CD4-positive, CD25-positive, alpha-beta regulatory T cell (primary cell): ENCODE results near the gene SLC35F3. TPM values are rescaled to one million over a fixed set of nuclear protein-coding genes. Genes with fewer than 3 reads are reported as not detected.

Experiments used
- ATAC-seq, 2 donors: fragments of 150-1000 bp; cut with Tn5 transposase; one replicate each; pipeline ENCODE4 v1.10.0; 2021; ENCODE audit warnings: low read depth in 2 of 2, moderate number of reproducible peaks in 2 of 2, moderate library complexity in 1 of 2
- DNase-seq, 3 donors: peaks; one replicate each; pipeline versions ENCODE4 v3.0.0 to v3.0.0-alpha.2; 2012 to 2022; ENCODE audit warnings: mixed read lengths in 1 of 3
- H3K27ac ChIP-seq: one replicate; pipeline ENCODE4 v1.7.0; 2013; ENCODE audit warnings: mild to moderate bottlenecking, low read length; ENCODE audit not compliant: insufficient read depth, poor library complexity, severe bottlenecking
- H3K27me3 ChIP-seq: one replicate; pipeline ENCODE4 v1.7.0; 2013; ENCODE audit warnings: low read length; ENCODE audit not compliant: control insufficient read depth, insufficient read depth
- H3K36me3 ChIP-seq: one replicate; pipeline ENCODE4 v1.7.0; 2013; ENCODE audit warnings: mild to moderate bottlenecking, low read length, moderate library complexity; ENCODE audit not compliant: control insufficient read depth, insufficient read depth
- H3K4me1 ChIP-seq: 2 replicates; pipeline ENCODE4 v1.7.0; 2013; ENCODE audit warnings: mild to moderate bottlenecking, low read length; ENCODE audit not compliant: insufficient read depth, control insufficient read depth, poor library complexity, severe bottlenecking
- H3K4me3 ChIP-seq: one replicate; pipeline ENCODE4 v1.7.0; 2013; ENCODE audit warnings: low read depth, mild to moderate bottlenecking, low read length, moderate library complexity
- H3K9me3 ChIP-seq, 2 experiments: 1 replicate in 1 of 2; 2 replicates in 1 of 2; pipeline ENCODE4 v1.7.0; 2013; ENCODE audit warnings: low read length in 2 of 2, mild to moderate bottlenecking in 1 of 2, moderate library complexity in 1 of 2; ENCODE audit not compliant: control insufficient read depth in 2 of 2
- H3K27ac Mint-ChIP-seq, 3 donors: one replicate each; pipeline ENCODE4 v1.8.0; 2020 to 2022; ENCODE audit warnings: mild to moderate bottlenecking in 3 of 3, mixed read lengths in 3 of 3, moderate library complexity in 2 of 3
- H3K27me3 Mint-ChIP-seq: one replicate; pipeline ENCODE4 v1.8.0; 2022; ENCODE audit warnings: mild to moderate bottlenecking, mixed read lengths
- H3K36me3 Mint-ChIP-seq: one replicate; pipeline ENCODE4 v1.8.0; 2020; ENCODE audit warnings: mixed read lengths
- H3K4me1 Mint-ChIP-seq, 4 donors: one replicate each; pipeline ENCODE4 v1.8.0; 2020 to 2022; ENCODE audit warnings: mixed read lengths in 4 of 4, mild to moderate bottlenecking in 1 of 4
- H3K4me3 Mint-ChIP-seq, 4 donors: one replicate each; pipeline ENCODE4 v1.8.0; 2020 to 2022; ENCODE audit warnings: mild to moderate bottlenecking in 4 of 4, mixed read lengths in 4 of 4, moderate library complexity in 3 of 4
- H3K9me3 Mint-ChIP-seq, 7 donors: one replicate each; pipeline ENCODE4 v1.8.0; 2020 to 2022; ENCODE audit warnings: mixed read lengths in 7 of 7, mild to moderate bottlenecking in 3 of 7, moderate library complexity in 2 of 7
- polyA plus RNA-seq, 4 donors: library from polyadenylated mRNA; unstranded; fragments of 300-500 nt; fragmentation: Illumina TruSeq; gene quantifications; one replicate each; pipeline ENCODE4 v1.2.3, GENCODE V29; 2021
- total RNA-seq: library from RNA; stranded (reverse); gene quantifications from one replicate; pipeline ENCODE4 v1.2.3, GENCODE V29; 2022

SLC35F3 gene
- total and polyA plus RNA-seq, 5 donors from 2014 or later, result 0.35 to 1.4 (median 1.3) TPM

- H3K4me3 Mint-ChIP-seq, result no peak overlapping the region
- H3K9me3 Mint-ChIP-seq, result peaks cover 0 to 4% (median 0%) of the 10 kb centered on the region in 7 donors
- Histone ChIP-seq H3K36me3 (no peaks in the 10 kb centered on the region), H3K9me3 (no peaks in the 10 kb centered on the region), H3K4me1 (peaks cover 12% of the 10 kb centered on the region), H3K27ac (no peak overlapping the region), H3K27me3 (no peaks in the 10 kb centered on the region), H3K4me3 (no peak overlapping the region)
- H3K27ac Mint-ChIP-seq, result peak overlapping the region in 1 of 3 donors; percentile 85
- H3K36me3 Mint-ChIP-seq, result no peaks in the 10 kb centered on the region
- DNase-seq (no peak), ATAC-seq (no peak)
- H3K27me3 Mint-ChIP-seq, result peaks cover 10% of the 10 kb centered on the region
- peaks cover 0 to 30% (median 9%) of the 10 kb centered on the region in 4 donors for H3K4me1 Mint-ChIP-seq
Measured at GRCh38 chr1:234309243-234309597, 404.7 kb downstream of the SLC35F3 start.

DNA sequence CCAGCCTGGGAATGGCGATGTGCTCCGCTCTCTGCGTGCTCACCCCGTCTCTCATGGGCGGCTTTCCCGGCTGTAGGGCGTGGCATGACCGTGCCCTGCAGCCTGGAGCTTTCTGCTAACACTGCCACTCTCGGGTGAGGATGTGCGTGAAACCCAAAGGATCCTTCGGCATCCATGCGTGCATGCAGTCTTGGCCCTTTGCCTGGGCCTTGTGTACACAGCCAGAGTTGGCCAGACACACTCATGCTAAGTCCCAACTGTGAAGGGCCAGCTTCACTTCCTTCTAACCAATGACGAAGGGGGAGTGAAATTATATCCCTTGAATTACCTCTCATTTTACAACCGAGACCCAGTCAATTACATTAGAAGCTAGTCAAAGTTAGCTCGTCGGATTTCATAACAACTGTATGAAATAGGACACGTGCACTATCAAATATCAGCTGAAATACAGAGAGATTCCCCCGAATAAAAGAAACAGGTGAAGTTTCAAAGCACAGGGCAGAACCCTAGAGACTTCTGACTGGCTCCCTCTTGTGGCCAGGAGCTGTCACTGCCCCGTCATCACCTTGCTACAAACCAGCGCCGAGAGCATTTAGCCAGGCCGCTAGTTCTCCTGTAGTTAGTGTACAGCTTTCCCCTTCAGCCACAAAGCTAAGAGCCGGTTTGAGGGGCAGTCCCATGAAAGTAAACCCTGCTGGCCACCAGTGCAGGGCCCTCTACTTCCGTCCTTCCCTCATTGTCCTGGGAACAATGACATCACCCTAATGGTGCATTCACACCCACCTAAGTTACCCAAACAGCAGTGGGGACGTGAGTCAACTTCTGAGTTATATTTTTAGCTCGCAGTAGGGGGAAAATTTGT is 405.4 kb downstream of the SLC35F3 start:
- peaks cover 12% of the 10 kb centered on the region for H3K4me1 ChIP-seq
- Mint-ChIP-seq H3K4me1 (peaks cover 1 to 36% (median 12%) of the 10 kb centered on the region in 4 donors), H3K9me3 (peaks cover 0 to 2% (median 0%) of the 10 kb centered on the region in 7 donors), H3K27me3 (peaks cover 12% of the 10 kb centered on the region), H3K36me3 (no peaks in the 10 kb centered on the region), H3K4me3 (no peak overlapping the region), H3K27ac (peak overlapping the region in 2 of 3 donors; percentile 64 to 85)
- ATAC-seq (peak; percentile 87 to 88), DNase-seq (peak; percentile 51 to 75 (median 73))
- no peak overlapping the region for H3K27ac ChIP-seq
- H3K27me3 ChIP-seq, result no peaks in the 10 kb centered on the region
- H3K36me3 ChIP-seq, result no peaks in the 10 kb centered on the region
- H3K4me3 ChIP-seq, result no peak overlapping the region
- H3K9me3 ChIP-seq, result no peaks in the 10 kb centered on the region

DNA sequence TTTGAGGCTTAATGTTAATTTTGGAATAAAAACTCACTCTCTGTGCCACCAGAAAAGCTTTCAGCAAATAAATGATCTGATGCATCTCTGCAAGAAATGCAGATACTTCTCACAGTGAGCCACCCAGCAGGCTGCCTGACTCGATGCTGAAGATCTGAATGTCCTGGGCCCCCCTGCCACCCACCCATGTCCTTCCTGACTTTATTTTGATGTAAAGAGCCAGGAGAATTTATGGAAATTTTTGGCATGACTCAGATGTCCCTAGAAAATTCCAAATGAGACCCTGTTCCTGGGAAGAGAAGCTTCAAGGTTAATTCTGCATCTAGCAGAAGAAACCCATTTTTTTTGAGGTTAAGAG is 406.0 kb downstream of the SLC35F3 start:
- Mint-ChIP-seq H3K27ac (peak overlapping the region in 2 of 3 donors; percentile 59 to 64), H3K4me1 (peaks cover 4 to 42% (median 16%) of the 10 kb centered on the region in 4 donors), H3K4me3 (no peak overlapping the region), H3K36me3 (no peaks in the 10 kb centered on the region), H3K27me3 (peaks cover 15% of the 10 kb centered on the region), H3K9me3 (peaks cover 0 to 3% (median 0%) of the 10 kb centered on the region in 7 donors)
- Histone ChIP-seq H3K4me3 (no peak overlapping the region), H3K27ac (no peak overlapping the region), H3K36me3 (no peaks in the 10 kb centered on the region), H3K27me3 (no peaks in the 10 kb centered on the region), H3K4me1 (peaks cover 12% of the 10 kb centered on the region), H3K9me3 (no peaks in the 10 kb centered on the region)
- DNase-seq (no peak), ATAC-seq (no peak)

GRCh38 chr1:234311414-234311813 is 406.9 kb downstream of the SLC35F3 start:
- Mint-ChIP-seq H3K27ac (peak overlapping the region in 2 of 3 donors; percentile 16 to 59), H3K4me3 (no peak overlapping the region), H3K36me3 (no peaks in the 10 kb centered on the region), H3K9me3 (peaks cover 0 to 3% (median 0%) of the 10 kb centered on the region in 7 donors), H3K4me1 (peaks cover 4 to 52% (median 19%) of the 10 kb centered on the region in 4 donors), H3K27me3 (peaks cover 15% of the 10 kb centered on the region)
- Histone ChIP-seq H3K27ac (no peak overlapping the region), H3K36me3 (no peaks in the 10 kb centered on the region), H3K4me3 (no peak overlapping the region), H3K9me3 (no peaks in the 10 kb centered on the region), H3K4me1 (peaks cover 12% of the 10 kb centered on the region), H3K27me3 (no peaks in the 10 kb centered on the region)
- no peak for DNase-seq
- ATAC-seq, result no peak

DNA sequence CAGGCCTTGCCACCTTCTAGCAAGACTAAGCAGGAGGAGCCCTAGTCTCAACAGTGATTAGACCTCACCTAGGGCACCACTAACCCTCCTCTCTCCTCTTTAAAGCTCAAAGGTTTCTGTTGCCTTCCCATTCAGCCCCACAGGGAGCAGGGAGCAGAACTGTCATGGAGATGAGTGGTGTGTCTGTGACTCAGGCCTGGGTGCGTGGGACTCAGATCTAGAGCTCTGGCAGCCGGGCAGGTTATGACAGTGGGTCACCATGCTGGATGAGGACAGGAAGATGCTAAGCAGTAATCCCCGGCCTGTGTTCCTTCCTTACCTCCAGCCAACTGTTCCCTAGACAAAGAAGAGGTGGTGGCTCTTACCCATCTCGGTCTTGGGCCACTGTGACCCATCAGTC is 408.7 kb downstream of the SLC35F3 start:
- H3K4me1 Mint-ChIP-seq, result peaks cover 4 to 66% (median 20%) of the 10 kb centered on the region in 4 donors
- H3K4me3 ChIP-seq, result no peak overlapping the region
- H3K4me1 ChIP-seq, result peaks cover 12% of the 10 kb centered on the region
- ATAC-seq (no peak), DNase-seq (no peak)
- H3K27ac ChIP-seq, result no peak overlapping the region
- peaks cover 0 to 3% (median 0%) of the 10 kb centered on the region in 7 donors for H3K9me3 Mint-ChIP-seq
- no peaks in the 10 kb centered on the region for H3K36me3 Mint-ChIP-seq
- H3K36me3 ChIP-seq, result no peaks in the 10 kb centered on the region
- H3K27me3 Mint-ChIP-seq, result peaks cover 15% of the 10 kb centered on the region
- H3K4me3 Mint-ChIP-seq, result peak overlapping the region in 3 of 4 donors; percentile 2 to 52 (median 15)
- H3K9me3 ChIP-seq, result no peaks in the 10 kb centered on the region
- H3K27me3 ChIP-seq, result no peaks in the 10 kb centered on the region
- peak overlapping the region; percentile 83 to 91 (median 89) for H3K27ac Mint-ChIP-seq

DNA sequence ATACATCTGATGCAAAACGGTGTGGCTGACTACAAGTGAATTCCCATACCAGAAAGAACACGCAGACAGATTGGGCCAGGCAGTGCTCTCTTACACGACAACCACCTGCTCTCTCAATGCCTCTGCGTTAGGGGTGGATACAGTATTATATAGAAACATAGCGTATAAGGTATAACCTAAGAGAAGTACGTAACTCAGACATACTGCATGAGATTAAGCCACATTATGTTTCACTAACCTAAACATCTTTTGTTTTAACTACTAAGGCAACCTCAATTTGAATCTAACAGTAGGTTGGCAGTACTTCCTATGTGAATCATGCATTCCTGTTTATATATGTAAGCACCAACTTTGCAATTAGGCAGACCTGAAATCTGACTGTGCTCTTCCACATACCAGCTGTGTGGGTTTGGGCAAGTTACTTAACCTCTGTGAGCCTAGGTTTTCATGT is 410.6 kb downstream of the SLC35F3 start:
- peaks cover 4 to 63% (median 15%) of the 10 kb centered on the region in 4 donors for H3K4me1 Mint-ChIP-seq
- Histone ChIP-seq H3K4me3 (peak overlapping the region; percentile 46), H3K4me1 (peaks cover 6% of the 10 kb centered on the region), H3K27me3 (no peaks in the 10 kb centered on the region), H3K36me3 (no peaks in the 10 kb centered on the region), H3K27ac (peak overlapping the region; percentile 62), H3K9me3 (no peaks in the 10 kb centered on the region)
- peak overlapping the region; percentile 91 to 100 (median 91) for H3K27ac Mint-ChIP-seq
- ATAC-seq (peak; percentile 94 to 97), DNase-seq (peak in 1 of 3 donors; percentile 62)
- peaks cover 12% of the 10 kb centered on the region for H3K27me3 Mint-ChIP-seq
- H3K36me3 Mint-ChIP-seq, result no peaks in the 10 kb centered on the region
- peak overlapping the region; percentile 8 to 87 (median 52) for H3K4me3 Mint-ChIP-seq
- H3K9me3 Mint-ChIP-seq, result peaks cover 0 to 3% (median 0%) of the 10 kb centered on the region in 7 donors

GRCh38 chr1:234315588-234315987 is 411.1 kb downstream of the SLC35F3 start:
- no peak overlapping the region for H3K27ac ChIP-seq
- H3K4me1 ChIP-seq, result peaks cover 3% of the 10 kb centered on the region
- H3K36me3 Mint-ChIP-seq, result no peaks in the 10 kb centered on the region
- H3K4me1 Mint-ChIP-seq, result peaks cover 4 to 61% (median 12%) of the 10 kb centered on the region in 4 donors
- H3K4me3 Mint-ChIP-seq, result peak overlapping the region; percentile 40 to 87 (median 57)
- H3K9me3 Mint-ChIP-seq, result peaks cover 0 to 3% (median 0%) of the 10 kb centered on the region in 7 donors
- H3K27me3 ChIP-seq, result no peaks in the 10 kb centered on the region
- H3K9me3 ChIP-seq, result no peaks in the 10 kb centered on the region
- no peak for ATAC-seq
- H3K27ac Mint-ChIP-seq, result peak overlapping the region; percentile 91 to 100 (median 91)
- peaks cover 11% of the 10 kb centered on the region for H3K27me3 Mint-ChIP-seq
- no peak for DNase-seq
- H3K4me3 ChIP-seq, result no peak overlapping the region
- no peaks in the 10 kb centered on the region for H3K36me3 ChIP-seq
